IMR-90 (cell line): ENCODE results near the gene NEK4. TPM values are rescaled to one million over a fixed set of nuclear protein-coding genes. Genes with fewer than 3 reads are reported as not detected.

Source experiments
- ATAC-seq: fragments of 200-7000 bp; cut with Tn5 transposase; 2 replicates; pipeline ENCODE4 v1.9.1; 2020; ENCODE audit warnings: low read depth, mild to moderate bottlenecking, moderate library complexity
- BruUV-seq: library from RNA; stranded (reverse); fragments of 400-500 nt; replicated peaks from 2 replicates; lab custom pipeline; 2021; lab: Mats Ljungman, UMichigan
- CTCF ChIA-PET: fragments of 300-600 bp; formaldehyde crosslinking; extraction: SDS; loops from one replicate; lab custom pipeline; 2021; ENCODE audit warnings: antibody characterized with exemption; lab: Yijun Ruan, JAX
- POLR2A ChIA-PET: fragments of 300-600 bp; sonication (Branson Sonifier 250); formaldehyde crosslinking; loops from one replicate; lab custom pipeline; 2022; ENCODE audit warnings: antibody characterized with exemption; ENCODE audit not compliant: unreplicated experiment; lab: Charles Lee
- DNase-seq: peaks from one replicate; pipeline ENCODE4 v3.0.0; 2013
- H2AFZ ChIP-seq: replicated peaks from 2 replicates; pipeline ENCODE3; 2013; ENCODE audit warnings: low read length, mild to moderate bottlenecking; ENCODE audit not compliant: poor library complexity
- H2AK5ac ChIP-seq: 2 replicates; pipeline ENCODE4 v1.6.1; 2013; ENCODE audit warnings: low read depth, low read length, inconsistent platforms
- H2AK9ac ChIP-seq: replicated peaks from 2 replicates; pipeline ENCODE3; 2013; ENCODE audit warnings: mild to moderate bottlenecking, low read depth, low read length, moderate library complexity; ENCODE audit not compliant: poor library complexity
- H2BK120ac ChIP-seq: 2 replicates; pipeline ENCODE4 v1.6.1; 2013; ENCODE audit warnings: low read depth, low read length, inconsistent platforms
- H2BK15ac ChIP-seq: 3 replicates; pipeline ENCODE4 v1.6.1; 2013; ENCODE audit warnings: low read depth, low read length, inconsistent platforms
- H2BK20ac ChIP-seq: 2 replicates; pipeline ENCODE4 v1.6.1; 2013; ENCODE audit warnings: low read depth, mild to moderate bottlenecking, inconsistent platforms, low read length, moderate library complexity
- H2BK5ac ChIP-seq: 2 replicates; pipeline ENCODE4 v1.6.1; 2013; ENCODE audit warnings: mild to moderate bottlenecking, low read depth, low read length, inconsistent platforms; ENCODE audit not compliant: poor library complexity, severe bottlenecking
- H3K14ac ChIP-seq: replicated peaks from 2 replicates; pipeline ENCODE4 v1.6.1; 2013; ENCODE audit warnings: low read depth, low read length, inconsistent platforms
- H3K18ac ChIP-seq: 2 replicates; pipeline ENCODE4 v1.6.1; 2013; ENCODE audit warnings: low read depth, low read length, control low read depth
- H3K23ac ChIP-seq: 2 replicates; pipeline ENCODE4 v1.6.1; 2013; ENCODE audit warnings: low read depth, low read length, inconsistent platforms
- H3K27ac ChIP-seq: 2 replicates; pipeline ENCODE4 v1.5.1; 2013; ENCODE audit warnings: mild to moderate bottlenecking, control low read depth, low read length; ENCODE audit not compliant: insufficient read depth
- H3K27me3 ChIP-seq: 2 replicates; pipeline ENCODE4 v1.6.1; 2013; ENCODE audit warnings: low read length; ENCODE audit not compliant: control insufficient read depth, insufficient read depth
- H3K36me3 ChIP-seq: 2 replicates; pipeline ENCODE4 v1.6.1; 2013; ENCODE audit warnings: low read length, mixed read lengths; ENCODE audit not compliant: control insufficient read depth, insufficient read depth
- H3K4ac ChIP-seq: 2 replicates; pipeline ENCODE4 v1.6.1; 2013; ENCODE audit warnings: low read depth, low read length, inconsistent platforms
- H3K4me1 ChIP-seq: 2 replicates; pipeline ENCODE4 v1.6.1; 2013; ENCODE audit warnings: low read length, mixed read lengths; ENCODE audit not compliant: control insufficient read depth, insufficient read depth
- H3K4me2 ChIP-seq: 2 replicates; pipeline ENCODE4 v1.6.1; 2013; ENCODE audit warnings: low read depth, mild to moderate bottlenecking, control low read depth, low read length, moderate library complexity
- H3K4me3 ChIP-seq: 2 replicates; pipeline ENCODE4 v1.5.1; 2013; ENCODE audit warnings: low read depth, mild to moderate bottlenecking, control low read depth, low read length, moderate library complexity; ENCODE audit not compliant: insufficient read depth
- H3K56ac ChIP-seq: 2 replicates; pipeline ENCODE4 v1.6.1; 2013; ENCODE audit warnings: low read length, inconsistent platforms; ENCODE audit not compliant: insufficient read depth; ENCODE audit errors: extremely low read depth
- H3K79me1 ChIP-seq, 2 experiments: 2 replicates each; pipeline ENCODE4 v1.6.1; 2013; ENCODE audit warnings: low read length in 2 of 2, inconsistent platforms in 1 of 2, low read depth in 1 of 2
- H3K9ac ChIP-seq: 2 replicates; pipeline ENCODE4 v1.6.1; 2013; ENCODE audit warnings: low read depth, low read length, control low read depth
- H3K9me1 ChIP-seq: 2 replicates; pipeline ENCODE4 v1.6.1; 2013; ENCODE audit warnings: low read length, inconsistent platforms; ENCODE audit not compliant: insufficient read depth
- H3K9me3 ChIP-seq: 2 replicates; pipeline ENCODE4 v1.6.1; 2013; ENCODE audit warnings: low read length; ENCODE audit not compliant: control insufficient read depth, insufficient read depth
- H4K20me1 ChIP-seq: 2 replicates; pipeline ENCODE4 v1.6.1; 2013; ENCODE audit warnings: low read length, inconsistent platforms; ENCODE audit not compliant: insufficient read depth
- H4K5ac ChIP-seq: 2 replicates; pipeline ENCODE4 v1.6.1; 2013; ENCODE audit warnings: mild to moderate bottlenecking, low read depth, low read length, control low read depth
- H4K8ac ChIP-seq, 2 experiments: 2 replicates each; pipeline ENCODE4 v1.6.1; 2013; ENCODE audit warnings: low read depth in 2 of 2, low read length in 2 of 2, control low read depth in 1 of 2, inconsistent platforms in 1 of 2
- H4K91ac ChIP-seq: 2 replicates; pipeline ENCODE4 v1.6.1; 2013; ENCODE audit warnings: low read depth, low read length, inconsistent platforms; ENCODE audit not compliant: insufficient read depth
- BHLHE40 ChIP-seq: fragments of 150-350 bp; IDR thresholded peaks from 2 replicates; pipeline ENCODE4 v1.6.1; 2016; ENCODE audit warnings: mild to moderate bottlenecking, low read depth, low read length
- CEBPB ChIP-seq: IDR thresholded peaks from 2 replicates; pipeline ENCODE4 v1.6.1; 2012; ENCODE audit warnings: low read depth, low read length, improper control_type of control experiment
- CHD1 ChIP-seq: IDR thresholded peaks from 2 replicates; pipeline ENCODE4 v1.6.1; 2012; ENCODE audit warnings: low read depth, low read length, improper control_type of control experiment
- FOS ChIP-seq: fragments of 150-350 bp; IDR thresholded peaks from 2 replicates; pipeline ENCODE4 v1.6.1; 2016; ENCODE audit warnings: low read depth, low read length
- MAFK ChIP-seq: IDR thresholded peaks from 2 replicates; pipeline ENCODE4 v1.6.1; 2012; ENCODE audit warnings: low read depth, low read length, improper control_type of control experiment
- MAZ ChIP-seq: IDR thresholded peaks from 2 replicates; pipeline ENCODE4 v1.6.1; 2012; ENCODE audit warnings: low read depth, mild to moderate bottlenecking, low read length, improper control_type of control experiment, moderate library complexity, borderline replicate concordance
- MXI1 ChIP-seq: IDR thresholded peaks from 2 replicates; pipeline ENCODE4 v1.6.1; 2012; ENCODE audit warnings: low read depth, mild to moderate bottlenecking, low read length, moderate library complexity, borderline replicate concordance
- NFE2L2 ChIP-seq: fragments of 150-350 bp; IDR thresholded peaks from 2 replicates; pipeline ENCODE4 v1.6.1; 2016; ENCODE audit warnings: low read depth, mild to moderate bottlenecking, low read length
- POLR2A ChIP-seq: IDR thresholded peaks from 2 replicates; pipeline ENCODE4 v1.6.1; 2012; ENCODE audit warnings: mild to moderate bottlenecking, low read depth, low read length
- RAD21 ChIP-seq: IDR thresholded peaks from 2 replicates; pipeline ENCODE4 v1.6.1; 2012; ENCODE audit warnings: low read length, improper control_type of control experiment
- RCOR1 ChIP-seq: IDR thresholded peaks from 2 replicates; pipeline ENCODE4 v1.6.1; 2012; ENCODE audit warnings: mild to moderate bottlenecking, low read length, improper control_type of control experiment; ENCODE audit not compliant: insufficient replicate concordance
- RFX5 ChIP-seq: IDR thresholded peaks from 2 replicates; pipeline ENCODE4 v1.8.0; 2012; ENCODE audit warnings: low read depth, mild to moderate bottlenecking, low read length, moderate library complexity
- SMC3 ChIP-seq: fragments of 150-350 bp; IDR thresholded peaks from 2 replicates; pipeline ENCODE4 v1.6.1; 2016; ENCODE audit warnings: low read depth, mild to moderate bottlenecking, antibody characterized with exemption, low read length, moderate library complexity
- WGBS, 2 experiments: methylation state at CpG; one replicate each; pipeline versions ENCODE4 v1.1.5 to v1.1.7; 2013; ENCODE audit warnings: missing lambda C conversion rate in 2 of 2; ENCODE audit not compliant: insufficient read length in 1 of 2; ENCODE audit errors: extremely low coverage in 2 of 2; 5-methylcytosine and 5-hydroxymethylcytosine counted together
- dilution Hi-C: fragments of 300-500 bp; cut with HindIII; formaldehyde crosslinking; loops from one replicate; pipeline ENCODE4 v1.14.3; 2018; ENCODE audit warnings: low sequenced_read_pairs; ENCODE audit not compliant: unreplicated experiment
- in situ Hi-C: fragments of 300-500 bp; cut with MboI; formaldehyde crosslinking; loops from 3 replicates; pipeline ENCODE4 v1.14.3; 2019; ENCODE audit warnings: low sequenced_read_pairs, inconsistent platforms, mixed read lengths
- intact Hi-C: fragments of 100-400 bp; cut with micrococcal nuclease; formaldehyde crosslinking; loops from 2 replicates; pipeline ENCODE4 v1.10.0; 2022
- polyA plus RNA-seq, 3 experiments: library from polyadenylated mRNA; depleted of rRNA; stranded (reverse); fragments of >200 nt; gene quantifications; 2 replicates each; pipeline ENCODE4 v1.2.3, GENCODE V29; 2012; ENCODE audit warnings: low replicate concordance in 1 of 3
- total RNA-seq: library from RNA; depleted of rRNA; stranded (reverse); fragments of >200 nt; gene quantifications from 2 replicates; pipeline ENCODE4 v1.2.3, GENCODE V29; 2012
- TF ChIP-seq, protein P1 (sequence below): fragments of 150-350 bp; IDR thresholded peaks from 2 replicates; pipeline ENCODE4 v1.6.1; 2016; ENCODE audit warnings: low read depth, mild to moderate bottlenecking, low read length, moderate library complexity, borderline replicate concordance
- TF ChIP-seq, protein P2 (sequence below): fragments of 150-350 bp; IDR thresholded peaks from 2 replicates; pipeline ENCODE4 v1.6.1; 2017; ENCODE audit warnings: mild to moderate bottlenecking, antibody characterized with exemption, low read length, low read depth

The NEK4 gene
- total and polyA plus RNA-seq, 2 of the 4 experiments (the other 2 are of a cell fraction) = 10.3 to 24.7 TPM

DNA sequence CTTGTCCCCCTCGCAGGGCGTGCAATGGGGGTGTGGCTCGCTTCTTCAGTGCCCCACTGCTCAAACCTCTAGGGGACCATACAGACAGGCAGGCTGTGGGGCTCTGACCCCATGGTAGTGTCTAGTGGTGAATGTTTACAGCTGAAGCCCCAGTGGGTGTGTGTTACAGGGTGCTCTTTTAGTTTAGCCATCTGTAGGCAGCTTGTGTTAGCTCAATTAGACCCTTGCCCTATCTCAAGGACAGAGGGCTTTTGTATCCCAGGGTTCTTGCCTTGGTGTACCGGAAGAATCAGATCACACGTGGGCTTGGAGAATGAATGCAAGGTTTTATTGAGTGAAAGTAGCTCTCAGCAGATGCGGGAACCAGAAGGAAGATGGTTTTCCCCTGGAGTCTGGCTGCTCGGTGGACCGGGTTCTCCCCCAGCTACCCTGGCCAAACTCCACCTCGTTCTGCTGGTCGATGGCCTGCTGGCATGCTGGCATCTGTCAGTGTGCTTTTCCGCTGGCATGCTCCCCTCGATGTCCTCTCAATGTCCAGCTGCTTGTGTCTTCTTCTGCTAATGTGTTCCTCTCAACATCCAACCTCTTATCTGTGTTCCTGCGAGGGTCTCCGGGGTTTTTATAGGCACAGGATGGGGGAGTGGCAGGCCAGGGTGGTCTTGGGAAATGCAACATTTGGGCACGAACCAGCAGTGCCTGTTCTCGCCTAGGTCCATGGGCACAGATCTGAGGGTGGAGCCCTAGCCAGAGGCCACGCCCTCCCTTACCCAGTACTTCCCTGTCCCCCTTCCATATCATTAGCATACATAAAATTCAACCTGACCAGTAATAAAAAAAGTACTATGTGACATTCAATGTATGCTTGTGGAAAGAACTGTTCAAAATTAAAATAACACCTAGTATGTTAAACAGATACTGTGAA, 58.2 kb downstream of the NEK4 start:
- no peak overlapping the region for H4K5ac ChIP-seq
- H3K27me3 ChIP-seq = no peaks in the 10 kb centered on the region
- intact Hi-C loops = no loop called here
- CTCF ChIA-PET = no interaction called here
- peaks cover 12% of the 10 kb centered on the region for H3K36me3 ChIP-seq
- no peak overlapping the region for H3K4ac ChIP-seq
- DNase-seq (no peak), ATAC-seq (no peak)
- no peak overlapping the region for H2BK20ac ChIP-seq
- H3K27ac ChIP-seq = no peak overlapping the region
- no peak overlapping the region for H2BK15ac ChIP-seq
- H2AK5ac ChIP-seq = no peak overlapping the region
- H2BK120ac ChIP-seq = no peak overlapping the region
- H3K18ac ChIP-seq = no peak overlapping the region
- H3K4me3 ChIP-seq = no peak overlapping the region
- dilution Hi-C loops = no loop called here
- H2BK5ac ChIP-seq = no peak overlapping the region
- H4K91ac ChIP-seq = no peak overlapping the region
- no TSS peak for BruUV-seq
- no peak overlapping the region for H3K9ac ChIP-seq
- 89% methylated on average over 5 of the region's 17 CpGs; no CpG with 5 or more reads in 1 of the 2 experiments for WGBS, 2 experiments
- no peak overlapping the region for H2AFZ ChIP-seq
- H3K4me2 ChIP-seq = no peak overlapping the region
- in situ Hi-C loops = no loop called here
- H3K4me1 ChIP-seq = no peaks in the 10 kb centered on the region
- H4K20me1 ChIP-seq = 0 out of 2 replicates have a peak, but pooled peaks cover 1% of the 10 kb centered on the region
- no peak overlapping the region for H3K56ac ChIP-seq
- no peaks in the 10 kb centered on the region for H3K9me3 ChIP-seq
- H2AK9ac ChIP-seq = no peak overlapping the region
- no peak overlapping the region for H3K23ac ChIP-seq
- H4K8ac ChIP-seq = no peak overlapping the region
- no peak overlapping the region for H3K14ac ChIP-seq
- H3K9me1 ChIP-seq = 0 out of 2 replicates have a peak, but pooled peaks cover 4% of the 10 kb centered on the region
- peaks cover 4 to 16% of the 10 kb centered on the region in 2 experiments; a peak in 3 of 4 replicates for H3K79me1 ChIP-seq
- POLR2A ChIA-PET = no interaction called here
- TF ChIP-seq RAD21 (no peak), MAZ (no peak), MXI1 (no peak), MAFK (no peak), CEBPB (no peak), RCOR1 (no peak), CHD1 (no peak), RFX5 (no peak), FOS (no peak), BHLHE40 (no peak), SMC3 (no peak), NFE2L2 (no peak), POLR2A (no peak)
- TF ChIP-seq, protein P1, sequence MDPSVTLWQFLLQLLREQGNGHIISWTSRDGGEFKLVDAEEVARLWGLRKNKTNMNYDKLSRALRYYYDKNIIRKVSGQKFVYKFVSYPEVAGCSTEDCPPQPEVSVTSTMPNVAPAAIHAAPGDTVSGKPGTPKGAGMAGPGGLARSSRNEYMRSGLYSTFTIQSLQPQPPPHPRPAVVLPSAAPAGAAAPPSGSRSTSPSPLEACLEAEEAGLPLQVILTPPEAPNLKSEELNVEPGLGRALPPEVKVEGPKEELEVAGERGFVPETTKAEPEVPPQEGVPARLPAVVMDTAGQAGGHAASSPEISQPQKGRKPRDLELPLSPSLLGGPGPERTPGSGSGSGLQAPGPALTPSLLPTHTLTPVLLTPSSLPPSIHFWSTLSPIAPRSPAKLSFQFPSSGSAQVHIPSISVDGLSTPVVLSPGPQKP = no peak
- TF ChIP-seq, protein P2, sequence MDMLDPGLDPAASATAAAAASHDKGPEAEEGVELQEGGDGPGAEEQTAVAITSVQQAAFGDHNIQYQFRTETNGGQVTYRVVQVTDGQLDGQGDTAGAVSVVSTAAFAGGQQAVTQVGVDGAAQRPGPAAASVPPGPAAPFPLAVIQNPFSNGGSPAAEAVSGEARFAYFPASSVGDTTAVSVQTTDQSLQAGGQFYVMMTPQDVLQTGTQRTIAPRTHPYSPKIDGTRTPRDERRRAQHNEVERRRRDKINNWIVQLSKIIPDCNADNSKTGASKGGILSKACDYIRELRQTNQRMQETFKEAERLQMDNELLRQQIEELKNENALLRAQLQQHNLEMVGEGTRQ = no peak
